Measurements from ENCODE around the gene TOP3B. TPM values are rescaled to one million over a fixed set of nuclear protein-coding genes. Genes with fewer than 3 reads are reported as not detected.
A peak's percentile ranks its signal among the peaks of the same experiment; 100 is the strongest.

The TOP3B gene
- total RNA-seq, 4 donors from 2014 or later = 24.7 to 39.3 (median 29.3) TPM

DNA sequence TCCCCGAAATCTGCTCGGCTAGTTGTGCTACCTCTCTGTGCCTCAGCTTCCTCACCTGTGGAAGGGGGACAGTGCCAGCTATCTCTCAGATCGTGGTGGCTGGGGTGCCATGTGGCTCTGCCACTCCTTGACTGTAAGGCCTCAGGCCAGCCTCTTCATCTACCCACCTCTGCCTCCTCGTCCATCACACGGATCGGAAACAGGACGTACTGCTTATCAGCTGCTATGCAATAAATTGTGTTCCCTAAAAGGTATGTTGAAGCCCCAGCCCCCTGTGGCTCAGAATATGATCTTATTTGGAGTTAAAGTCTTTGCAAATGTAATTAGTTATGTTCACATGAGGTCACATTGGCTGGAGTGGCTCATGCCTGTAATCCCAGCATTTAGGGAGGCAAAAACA lies 37.7 kb downstream of the TOP3B start:
- TF ChIP-seq POLR2A (IDR thresholded peaks at IDR 0.05) = no peak
- TF ChIP-seq, protein P1, sequence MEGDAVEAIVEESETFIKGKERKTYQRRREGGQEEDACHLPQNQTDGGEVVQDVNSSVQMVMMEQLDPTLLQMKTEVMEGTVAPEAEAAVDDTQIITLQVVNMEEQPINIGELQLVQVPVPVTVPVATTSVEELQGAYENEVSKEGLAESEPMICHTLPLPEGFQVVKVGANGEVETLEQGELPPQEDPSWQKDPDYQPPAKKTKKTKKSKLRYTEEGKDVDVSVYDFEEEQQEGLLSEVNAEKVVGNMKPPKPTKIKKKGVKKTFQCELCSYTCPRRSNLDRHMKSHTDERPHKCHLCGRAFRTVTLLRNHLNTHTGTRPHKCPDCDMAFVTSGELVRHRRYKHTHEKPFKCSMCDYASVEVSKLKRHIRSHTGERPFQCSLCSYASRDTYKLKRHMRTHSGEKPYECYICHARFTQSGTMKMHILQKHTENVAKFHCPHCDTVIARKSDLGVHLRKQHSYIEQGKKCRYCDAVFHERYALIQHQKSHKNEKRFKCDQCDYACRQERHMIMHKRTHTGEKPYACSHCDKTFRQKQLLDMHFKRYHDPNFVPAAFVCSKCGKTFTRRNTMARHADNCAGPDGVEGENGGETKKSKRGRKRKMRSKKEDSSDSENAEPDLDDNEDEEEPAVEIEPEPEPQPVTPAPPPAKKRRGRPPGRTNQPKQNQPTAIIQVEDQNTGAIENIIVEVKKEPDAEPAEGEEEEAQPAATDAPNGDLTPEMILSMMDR (IDR thresholded peaks at IDR 0.05) = no peak
- peak overlapping the region in 1 of 3 donors; percentile 15 for H3K27ac ChIP-seq
- peaks cover 8 to 9% of the 10 kb centered on the region in 2 donors for H3K36me3 ChIP-seq
- no peak for DNase-seq
- no peak overlapping the region for H3K4me3 ChIP-seq (replicated peaks in 1 of 3)
- WGBS, 2 donors = 73 to 91% methylated on average over 6 to 7 of the region's 7 CpGs
- H3K27me3 ChIP-seq = no peaks in the 10 kb centered on the region
- H3K9me3 ChIP-seq = no peaks in the 10 kb centered on the region
- peaks cover 3 to 75% of the 10 kb centered on the region in 2 donors for H3K4me1 ChIP-seq
- intact Hi-C loops (cut with DNase I) = no loop called here

DNA sequence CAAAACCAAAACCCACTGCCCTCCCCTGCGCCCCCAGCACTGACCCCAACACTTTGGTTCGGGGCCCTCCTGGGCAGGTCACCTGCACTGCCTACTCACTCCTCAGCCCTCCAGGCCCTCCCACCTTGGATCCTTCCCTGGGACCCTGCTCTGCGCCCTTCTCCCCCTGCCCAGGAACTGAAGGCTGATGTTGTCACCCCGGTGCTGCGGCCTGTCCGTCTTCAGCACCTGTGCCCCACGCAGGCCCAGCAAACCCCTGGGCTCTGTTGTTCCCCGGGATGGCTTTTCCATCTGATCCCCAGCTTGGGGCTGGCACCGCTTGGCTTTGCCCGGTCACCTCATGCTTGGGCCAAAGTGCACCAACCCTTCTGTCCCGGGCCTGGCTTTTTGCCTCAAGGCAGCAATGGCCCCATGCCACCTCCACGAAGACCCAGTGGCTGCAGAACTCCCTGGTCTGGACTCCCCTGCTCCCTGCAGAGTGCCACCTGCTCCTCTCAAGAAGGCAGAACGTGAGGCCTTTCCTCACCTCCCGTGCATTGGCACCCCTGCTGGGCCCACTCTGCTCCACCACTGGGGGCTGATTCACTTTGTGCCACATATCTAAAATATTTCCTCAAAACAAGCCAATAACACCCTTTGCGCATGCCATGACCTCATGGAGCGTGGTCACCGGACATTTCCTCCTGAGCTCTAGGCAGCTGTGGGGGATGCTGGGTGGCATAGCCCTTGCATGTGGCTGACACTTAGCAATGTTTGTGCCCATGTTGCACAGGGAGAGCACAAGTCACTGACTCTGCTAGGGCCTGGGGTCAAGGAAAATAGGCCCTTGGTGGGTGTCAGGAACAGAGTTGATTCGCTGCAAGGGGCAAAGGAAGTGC lies 38.8 kb downstream of the TOP3B start:
- no peaks in the 10 kb centered on the region for H3K27me3 ChIP-seq
- intact Hi-C loops (cut with DNase I) = no loop called here
- peaks cover 8 to 9% of the 10 kb centered on the region in 2 donors for H3K36me3 ChIP-seq
- H3K9me3 ChIP-seq = no peaks in the 10 kb centered on the region
- TF ChIP-seq POLR2A (IDR thresholded peaks at IDR 0.05) = no peak
- TF ChIP-seq, protein P1 (IDR thresholded peaks at IDR 0.05) = no peak
- WGBS, 2 donors = 84 to 89% methylated on average over 17 to 18 of the region's 18 CpGs
- peaks cover 5 to 80% of the 10 kb centered on the region in 2 donors for H3K4me1 ChIP-seq
- DNase-seq = no peak
- H3K4me3 ChIP-seq (replicated peaks in 1 of 3) = no peak overlapping the region
- peak overlapping the region in 2 of 3 donors; percentile 24 to 86 for H3K27ac ChIP-seq

DNA sequence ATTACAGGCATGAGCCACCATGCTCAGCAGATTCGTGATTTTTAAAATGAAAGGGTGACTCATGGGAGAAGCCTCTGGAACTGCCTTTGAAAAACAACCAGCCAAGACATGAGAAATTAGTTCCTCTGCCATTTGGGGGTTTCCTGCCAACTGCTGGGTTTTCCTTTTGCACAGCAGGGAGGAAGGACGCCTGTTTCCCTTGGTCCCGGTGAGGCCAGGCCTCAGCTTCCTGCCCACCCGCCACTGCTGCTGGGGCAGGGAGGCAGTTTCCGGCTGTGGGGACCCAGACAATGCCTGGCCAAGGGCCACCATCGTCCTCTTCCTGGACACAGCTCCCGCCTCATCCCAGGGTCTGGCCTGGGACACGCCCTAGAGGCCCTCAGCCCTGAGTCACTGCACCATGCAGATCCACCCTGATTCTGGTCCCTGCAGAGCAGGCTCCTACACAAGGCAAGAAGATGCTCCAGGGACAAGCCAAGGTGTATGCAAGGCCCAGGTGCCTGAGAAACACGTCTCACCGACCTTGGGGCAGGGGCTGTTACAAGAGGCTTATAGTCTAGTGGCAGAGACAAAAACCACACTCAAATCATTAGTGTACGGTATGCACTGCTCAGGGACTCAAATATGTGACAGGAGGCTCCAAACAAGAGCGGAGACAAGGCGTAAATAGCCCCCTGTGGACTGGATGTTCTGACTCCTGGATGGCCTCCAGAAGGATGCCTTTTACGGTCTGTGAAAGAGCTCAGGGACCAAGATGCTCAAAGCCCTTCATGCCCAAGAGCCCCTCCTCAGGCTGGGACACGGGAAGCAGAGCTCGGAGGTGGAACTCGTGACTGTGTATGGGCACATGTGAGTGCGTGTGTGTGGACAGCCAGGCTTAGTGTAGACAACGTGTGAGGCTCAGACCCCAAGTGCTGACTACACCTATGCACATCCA lies 39.9 kb downstream of the TOP3B start:
- Histone ChIP-seq H3K36me3 (peaks cover 8 to 9% of the 10 kb centered on the region in 2 donors), H3K4me1 (peaks cover 8 to 73% of the 10 kb centered on the region in 2 donors), H3K4me3 (replicated peaks in 1 of 3) (no peak overlapping the region), H3K27me3 (no peaks in the 10 kb centered on the region), H3K27ac (peak overlapping the region; percentile 42 to 86 (median 68)), H3K9me3 (no peaks in the 10 kb centered on the region)
- intact Hi-C loops (cut with DNase I) = no loop called here
- peak; percentile 48 to 55 for DNase-seq
- TF ChIP-seq, protein P1 (IDR thresholded peaks at IDR 0.05) = no peak
- TF ChIP-seq POLR2A (IDR thresholded peaks at IDR 0.05) = no peak
- WGBS, 2 donors = 63% methylated on average over 15 to 17 of the region's 19 CpGs

DNA sequence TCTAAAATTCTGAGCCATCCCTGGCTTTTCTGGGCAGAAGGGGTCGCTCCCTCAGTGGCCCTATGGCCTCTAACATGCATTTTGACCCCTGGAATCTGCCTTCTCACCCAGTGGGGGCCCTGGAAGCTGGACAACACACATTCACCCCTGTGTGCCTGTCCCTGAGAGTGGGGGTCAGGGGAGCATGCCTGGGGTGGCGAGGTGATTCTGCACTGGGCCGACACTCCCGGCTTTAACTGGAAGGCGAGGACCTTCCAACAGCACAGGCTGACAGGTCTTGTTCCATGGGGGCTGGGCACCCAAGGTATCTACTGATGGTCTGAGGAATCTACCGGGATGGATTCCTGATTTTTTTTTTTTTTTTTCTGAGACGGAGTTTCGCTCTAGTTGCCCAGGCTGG lies 40.7 kb downstream of the TOP3B start:
- H3K9me3 ChIP-seq = no peaks in the 10 kb centered on the region
- H3K27ac ChIP-seq = peak overlapping the region; percentile 42 to 86 (median 68)
- DNase-seq = no peak
- TF ChIP-seq POLR2A (IDR thresholded peaks at IDR 0.05) = no peak
- TF ChIP-seq, protein P1 (IDR thresholded peaks at IDR 0.05) = no peak
- intact Hi-C loops (cut with DNase I) = no loop called here
- WGBS, 2 donors = 79 to 83% methylated on average over 8 of the region's 8 CpGs
- no peak overlapping the region for H3K4me3 ChIP-seq (replicated peaks in 1 of 3)
- H3K36me3 ChIP-seq = peaks cover 8 to 9% of the 10 kb centered on the region in 2 donors
- H3K27me3 ChIP-seq = no peaks in the 10 kb centered on the region
- H3K4me1 ChIP-seq = peaks cover 15 to 73% of the 10 kb centered on the region in 2 donors
